Ishikawa (cell line): ENCODE data around the gene DNASE1L3.

Source experiments
- CEBPB ChIP-seq: IDR thresholded peaks from 2 replicates; pipeline ENCODE4 v1.6.1; 2012
- EP300 ChIP-seq: IDR thresholded peaks from 2 replicates; pipeline ENCODE4 v1.6.1; 2012; ENCODE audit warnings: borderline replicate concordance
- NFIC ChIP-seq: IDR thresholded peaks from 2 replicates; pipeline ENCODE4 v1.6.1; 2012
- RAD21 ChIP-seq: IDR thresholded peaks from 2 replicates; pipeline ENCODE4 v1.6.1; 2012; ENCODE audit warnings: low read depth
- TCF12 ChIP-seq: IDR thresholded peaks from 2 replicates; pipeline ENCODE4 v1.6.1; 2012; ENCODE audit warnings: low read depth
- TF ChIP-seq, protein P1 (sequence below): IDR thresholded peaks from 2 replicates; pipeline ENCODE4 v1.6.1; 2012
- TF ChIP-seq, protein P2 (sequence below): IDR thresholded peaks from 2 replicates; pipeline ENCODE4 v1.6.1; 2012; ENCODE audit warnings: low read depth, mild to moderate bottlenecking
- TF ChIP-seq, protein P3 (sequence below): IDR thresholded peaks from 2 replicates; pipeline ENCODE4 v1.6.1; 2012

DNA sequence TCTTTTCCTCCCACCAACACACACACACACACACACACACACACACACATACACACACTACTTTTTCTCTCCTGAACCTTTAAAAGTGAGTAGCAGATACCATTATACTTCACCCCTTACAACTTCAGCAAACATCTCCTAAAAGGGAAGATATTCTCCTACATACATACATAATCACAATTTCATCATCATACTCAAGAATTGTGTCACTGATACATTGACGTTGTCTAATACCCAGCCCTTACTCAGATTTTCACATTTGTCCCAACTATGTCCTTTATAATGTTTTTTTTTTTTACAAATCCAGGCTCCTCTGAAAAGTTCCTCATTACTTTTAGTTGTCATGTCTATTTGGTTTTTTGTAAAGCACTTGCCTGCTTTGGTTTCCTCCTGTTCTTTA, 45.3 kb upstream of the DNASE1L3 start:
- no peak for TF ChIP-seq RAD21
- no peak for TF ChIP-seq EP300
- TF ChIP-seq, protein P1, sequence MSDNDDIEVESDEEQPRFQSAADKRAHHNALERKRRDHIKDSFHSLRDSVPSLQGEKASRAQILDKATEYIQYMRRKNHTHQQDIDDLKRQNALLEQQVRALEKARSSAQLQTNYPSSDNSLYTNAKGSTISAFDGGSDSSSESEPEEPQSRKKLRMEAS = no peak
- TF ChIP-seq, protein P2, sequence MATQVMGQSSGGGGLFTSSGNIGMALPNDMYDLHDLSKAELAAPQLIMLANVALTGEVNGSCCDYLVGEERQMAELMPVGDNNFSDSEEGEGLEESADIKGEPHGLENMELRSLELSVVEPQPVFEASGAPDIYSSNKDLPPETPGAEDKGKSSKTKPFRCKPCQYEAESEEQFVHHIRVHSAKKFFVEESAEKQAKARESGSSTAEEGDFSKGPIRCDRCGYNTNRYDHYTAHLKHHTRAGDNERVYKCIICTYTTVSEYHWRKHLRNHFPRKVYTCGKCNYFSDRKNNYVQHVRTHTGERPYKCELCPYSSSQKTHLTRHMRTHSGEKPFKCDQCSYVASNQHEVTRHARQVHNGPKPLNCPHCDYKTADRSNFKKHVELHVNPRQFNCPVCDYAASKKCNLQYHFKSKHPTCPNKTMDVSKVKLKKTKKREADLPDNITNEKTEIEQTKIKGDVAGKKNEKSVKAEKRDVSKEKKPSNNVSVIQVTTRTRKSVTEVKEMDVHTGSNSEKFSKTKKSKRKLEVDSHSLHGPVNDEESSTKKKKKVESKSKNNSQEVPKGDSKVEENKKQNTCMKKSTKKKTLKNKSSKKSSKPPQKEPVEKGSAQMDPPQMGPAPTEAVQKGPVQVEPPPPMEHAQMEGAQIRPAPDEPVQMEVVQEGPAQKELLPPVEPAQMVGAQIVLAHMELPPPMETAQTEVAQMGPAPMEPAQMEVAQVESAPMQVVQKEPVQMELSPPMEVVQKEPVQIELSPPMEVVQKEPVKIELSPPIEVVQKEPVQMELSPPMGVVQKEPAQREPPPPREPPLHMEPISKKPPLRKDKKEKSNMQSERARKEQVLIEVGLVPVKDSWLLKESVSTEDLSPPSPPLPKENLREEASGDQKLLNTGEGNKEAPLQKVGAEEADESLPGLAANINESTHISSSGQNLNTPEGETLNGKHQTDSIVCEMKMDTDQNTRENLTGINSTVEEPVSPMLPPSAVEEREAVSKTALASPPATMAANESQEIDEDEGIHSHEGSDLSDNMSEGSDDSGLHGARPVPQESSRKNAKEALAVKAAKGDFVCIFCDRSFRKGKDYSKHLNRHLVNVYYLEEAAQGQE = no peak
- TF ChIP-seq, protein P3, sequence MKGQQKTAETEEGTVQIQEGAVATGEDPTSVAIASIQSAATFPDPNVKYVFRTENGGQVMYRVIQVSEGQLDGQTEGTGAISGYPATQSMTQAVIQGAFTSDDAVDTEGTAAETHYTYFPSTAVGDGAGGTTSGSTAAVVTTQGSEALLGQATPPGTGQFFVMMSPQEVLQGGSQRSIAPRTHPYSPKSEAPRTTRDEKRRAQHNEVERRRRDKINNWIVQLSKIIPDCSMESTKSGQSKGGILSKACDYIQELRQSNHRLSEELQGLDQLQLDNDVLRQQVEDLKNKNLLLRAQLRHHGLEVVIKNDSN = no peak
- no peak for TF ChIP-seq TCF12
- no peak for TF ChIP-seq NFIC
- TF ChIP-seq CEBPB = no peak
